HepG2 (cell line): ENCODE measurements around the gene EIF5A. TPM values are rescaled to one million over a fixed set of nuclear protein-coding genes. Genes with fewer than 3 reads are reported as not detected.

Experiments used
- ASH2L ChIP-seq: fragments of 300-600, 200-600 bp; sonication (generic); IDR thresholded peaks from 2 replicates; pipeline ENCODE4 v1.7.0; 2017; ENCODE audit warnings: low read depth, mild to moderate bottlenecking, moderate library complexity, mixed read lengths, low read length; ENCODE audit not compliant: insufficient read length
- FOXC1 ChIP-seq: sonication (generic); formaldehyde crosslinking; IDR thresholded peaks from 2 replicates; pipeline ENCODE4 v1.8.0; 2022; ENCODE audit warnings: mild to moderate bottlenecking, missing genetic modification reagents, borderline replicate concordance
- JUNB ChIP-seq: sonication (generic); formaldehyde crosslinking; IDR thresholded peaks from 2 replicates; pipeline ENCODE4 v1.8.0; 2022; ENCODE audit warnings: missing genetic modification reagents, mild to moderate bottlenecking, borderline replicate concordance
- KAT2B ChIP-seq: fragments of 150-350 bp; IDR thresholded peaks from 2 replicates; pipeline ENCODE4 v1.6.1; 2014; ENCODE audit warnings: low read depth, low read length, borderline replicate concordance
- MLXIP ChIP-seq: sonication (generic); formaldehyde crosslinking; IDR thresholded peaks from 2 replicates; pipeline ENCODE4 v1.9.0; 2021; ENCODE audit warnings: missing genetic modification reagents, borderline replicate concordance
- PAWR ChIP-seq: sonication (generic); formaldehyde crosslinking; IDR thresholded peaks from 2 replicates; pipeline ENCODE4 v1.4.0; 2020; ENCODE audit warnings: missing genetic modification reagents, mild to moderate bottlenecking, borderline replicate concordance
- POLR2A ChIP-seq, 2 experiments: IDR thresholded peaks; 2 replicates each; pipeline ENCODE4 v1.6.1; 2011; ENCODE audit warnings: low read depth in 2 of 2, low read length in 2 of 2, mild to moderate bottlenecking in 1 of 2, moderate library complexity in 1 of 2; ENCODE audit not compliant: insufficient read depth in 1 of 2
- RBFOX2 ChIP-seq: fragments of 200-400 bp; formaldehyde crosslinking; IDR thresholded peaks from 2 replicates; pipeline ENCODE4 v1.6.1; 2017; ENCODE audit warnings: low read depth, mild to moderate bottlenecking, low read length
- RXRB ChIP-seq: IDR thresholded peaks from 2 replicates; pipeline ENCODE4 v1.6.1; 2016; ENCODE audit warnings: borderline replicate concordance, missing genetic modification reagents, missing compliant biosample characterization
- TFE3 ChIP-seq: IDR thresholded peaks from 2 replicates; pipeline ENCODE4 v1.6.1; 2016
- U2AF2 ChIP-seq: fragments of 200-400 bp; formaldehyde crosslinking; IDR thresholded peaks from 2 replicates; pipeline ENCODE4 v1.6.1; 2017; ENCODE audit warnings: low read depth, mild to moderate bottlenecking, low read length
- ZBTB10 ChIP-seq: sonication (generic); formaldehyde crosslinking; IDR thresholded peaks from 2 replicates; pipeline ENCODE4 v1.4.0; 2020; ENCODE audit warnings: missing genetic modification reagents, borderline replicate concordance
- ZNF160 ChIP-seq: sonication (generic); formaldehyde crosslinking; IDR thresholded peaks from 2 replicates; pipeline ENCODE4 v1.8.0; 2022; ENCODE audit warnings: mild to moderate bottlenecking, inconsistent platforms, missing genetic modification reagents
- ZNF24 ChIP-seq: fragments of 450-650 bp; IDR thresholded peaks from 2 replicates; pipeline ENCODE4 v1.6.1; 2017; ENCODE audit warnings: antibody characterized with exemption, mild to moderate bottlenecking
- ZNF281 ChIP-seq: sonication (generic); formaldehyde crosslinking; IDR thresholded peaks from 2 replicates; pipeline ENCODE4 v1.4.0; 2020; ENCODE audit warnings: missing genetic modification reagents, borderline replicate concordance
- ZNF343 ChIP-seq: sonication (generic); formaldehyde crosslinking; IDR thresholded peaks from 2 replicates; pipeline ENCODE4 v1.4.0; 2020; ENCODE audit warnings: mild to moderate bottlenecking, missing genetic modification reagents
- ZNF414 ChIP-seq: sonication (generic); formaldehyde crosslinking; IDR thresholded peaks from 2 replicates; pipeline ENCODE4 v1.5.0; 2020; ENCODE audit warnings: missing genetic modification reagents
- polyA plus RNA-seq, 8 experiments: library from polyadenylated mRNA; depleted of rRNA in 3 of 8; stranded (reverse) in 7 of 8; unstranded in 1 of 8; fragments of >200 nt; fragmentation: Illumina TruSeq in 4 of 8; extraction: Trizol in 4 of 8; gene quantifications; 2 replicates each; pipeline versions ENCODE4 v1.2.1 to v1.2.3, GENCODE V29; 2011 to 2016; ENCODE audit warnings: low read depth in 4 of 8, missing spikeins in 1 of 8, mixed read lengths in 1 of 8; ENCODE audit not compliant: insufficient read depth in 1 of 8
- total RNA-seq, 5 experiments: library from RNA; depleted of rRNA; stranded (reverse); fragments of >200 nt; fragmentation: Illumina TruSeq; extraction: Trizol; gene quantifications; 2 replicates each; pipeline ENCODE4 v1.2.3, GENCODE V29; 2016; ENCODE audit warnings: low read depth in 1 of 5

EIF5A gene
- total and polyA plus RNA-seq, 2 of the 13 experiments (the other 11 are each of a cell fraction or from before 2014, with no cell fraction given), result 319 to 337 TPM

- TF ChIP-seq TFE3 (CRISPR knock-in tag), result peak; percentile 17; the same call in 1 of the 2 replicates
- no peak for TF ChIP-seq ZNF24
- TF ChIP-seq ZNF414 (CRISPR knock-in tag), result no peak
- TF ChIP-seq RBFOX2, result no peak
- peak; percentile 21 for TF ChIP-seq ASH2L
- no peak for TF ChIP-seq ZBTB10
- TF ChIP-seq ZNF343 (CRISPR knock-in tag), result no peak; the same call in 1 of the 2 replicates
- no peak for TF ChIP-seq ZNF160
- TF ChIP-seq MLXIP (CRISPR knock-in tag), result no peak
- no peak for TF ChIP-seq KAT2B
- TF ChIP-seq ZNF281 (CRISPR knock-in tag), result no peak
- TF ChIP-seq POLR2A (IDR thresholded peaks at IDR 0.05; ENCODE audit: insufficient read depth in 1 of 2, low read depth in 2 of 2, low read length in 2 of 2), result peak; percentile 82 to 86
- no peak for TF ChIP-seq U2AF2
- TF ChIP-seq JUNB (CRISPR knock-in tag), result no peak
- no peak for TF ChIP-seq FOXC1 (CRISPR knock-in tag)
- no peak for TF ChIP-seq PAWR (CRISPR knock-in tag)
- TF ChIP-seq RXRB (CRISPR knock-in tag), result peak; percentile 62
Observed at GRCh38 chr17:7306911-7307685, at the start of gene EIF5A (continued).
